ENCODE data around the gene SUSD3.
A peak's percentile ranks its signal among the peaks of the same experiment; 100 is the strongest.

The SUSD3 gene

DNA sequence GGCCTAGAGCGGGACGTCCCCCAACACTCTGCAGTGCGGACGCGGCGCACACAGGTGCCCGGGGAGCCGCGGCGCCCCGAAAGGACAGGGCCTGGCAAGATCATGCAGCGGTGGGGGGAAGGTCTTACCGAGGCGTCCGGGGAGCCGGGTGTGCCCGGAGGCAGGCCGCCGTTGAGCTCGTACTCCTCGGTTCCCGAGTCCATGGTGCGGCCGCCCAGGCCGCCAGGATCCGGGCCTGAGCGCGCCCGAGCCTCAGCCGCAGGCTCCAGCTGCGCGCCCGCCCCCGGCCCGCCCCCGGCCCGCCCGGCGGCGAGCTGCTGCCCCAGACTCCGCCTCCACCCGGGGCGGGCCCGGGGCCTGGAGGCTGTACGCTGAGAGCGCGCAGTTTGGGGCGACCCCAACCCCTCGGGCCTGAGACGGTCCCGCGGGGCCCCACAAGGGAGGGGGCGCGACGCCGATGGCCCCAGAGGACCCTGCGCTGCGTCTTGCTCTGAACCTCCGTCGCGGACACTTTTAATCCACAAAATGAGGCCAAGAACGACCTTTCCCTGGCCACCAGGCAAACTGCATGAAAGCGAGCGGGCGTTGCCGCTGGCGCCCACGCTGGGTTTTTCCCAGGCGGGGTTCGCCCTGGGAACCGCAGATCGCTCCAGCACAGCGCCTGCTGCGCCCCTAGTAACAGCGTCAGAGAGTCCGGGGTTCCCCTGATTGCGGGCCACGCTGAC, 75.7 kb downstream of the SUSD3 start, which contains the start of gene NINJ1:
TSS of gene NINJ1 (minus strand) at position 237 of the 725 bp plus-strand sequence. CDS start at position 203, 34 bp downstream.
- peak in 42 of 56 donors; percentile 20 to 82 (median 60) for DNase-seq
